B cell (primary cell): ENCODE data around the gene PRRC2B. TPM values are rescaled to one million over a fixed set of nuclear protein-coding genes. Genes with fewer than 3 reads are reported as not detected.

Experiments
- ATAC-seq: fragments of 200-7000 bp; cut with Tn5 transposase; one replicate; pipeline ENCODE4 v1.10.0; 2021; ENCODE audit warnings: low read depth, mild to moderate bottlenecking, moderate number of reproducible peaks, moderate library complexity
- CTCF ChIA-PET: fragments of 350-600 bp; sonication (Branson Sonifier 250); formaldehyde crosslinking; loops from one replicate; lab custom pipeline; 2021; ENCODE audit warnings: antibody characterized with exemption, inconsistent platforms; lab: Charles Lee
- POLR2A ChIA-PET: fragments of 350-600 bp; sonication (Branson Sonifier 250); formaldehyde crosslinking; loops from one replicate; lab custom pipeline; 2021; ENCODE audit warnings: antibody characterized with exemption; lab: Charles Lee
- DNase-seq: peaks from one replicate; pipeline ENCODE4 v3.0.0; 2013
- H2AFZ ChIP-seq: 2 replicates; pipeline ENCODE4 v1.6.1; 2012; ENCODE audit warnings: mild to moderate bottlenecking, low read depth, low read length; ENCODE audit not compliant: insufficient read depth, poor library complexity, severe bottlenecking
- H3K27ac ChIP-seq, 2 donors: 1 replicate in 1 of 2; 2 replicates in 1 of 2; pipeline ENCODE4 v1.5.1; 2012 to 2013; ENCODE audit warnings: low read length in 2 of 2, mild to moderate bottlenecking in 2 of 2, moderate library complexity in 1 of 2
- H3K27me3 ChIP-seq, 4 experiments: fragments of 200-600 bp in 1 of 4; sonication (generic) in 1 of 4; replicated peaks in 1 of 4; 1 replicate in 2 of 4; 2 replicates in 2 of 4; pipeline versions ENCODE4 v1.6.1 to v1.7.0; 2013 to 2016; ENCODE audit warnings: low read length in 3 of 4, mild to moderate bottlenecking in 2 of 4, mixed read lengths in 1 of 4, moderate library complexity in 1 of 4; ENCODE audit not compliant: insufficient read depth in 4 of 4, control insufficient read depth in 3 of 4; ENCODE audit errors: control extremely low read depth in 1 of 4
- H3K36me3 ChIP-seq, 2 experiments: replicated peaks in 1 of 2; 1 replicate in 1 of 2; 2 replicates in 1 of 2; pipeline versions ENCODE4 v1.6.1 to v1.7.1; 2013; ENCODE audit warnings: low read length in 1 of 2; ENCODE audit not compliant: insufficient read depth in 2 of 2, control insufficient read depth in 1 of 2; ENCODE audit errors: control extremely low read depth in 1 of 2, extremely low read depth in 1 of 2
- H3K4me1 ChIP-seq, 2 donors: fragments of 200-600 bp in 1 of 2; sonication (generic) in 1 of 2; 1 replicate in 1 of 2; 2 replicates in 1 of 2; pipeline versions ENCODE4 v1.5.1 to v1.6.1; 2013 to 2017; ENCODE audit warnings: low read length in 2 of 2; ENCODE audit not compliant: control insufficient read depth in 2 of 2, insufficient read depth in 2 of 2
- H3K4me2 ChIP-seq: replicated peaks from 2 replicates; pipeline ENCODE3; 2012; ENCODE audit warnings: mild to moderate bottlenecking, low read depth, low read length; ENCODE audit not compliant: poor library complexity, severe bottlenecking
- H3K4me3 ChIP-seq, 5 experiments: fragments of 200-600 bp in 1 of 5; sonication (generic) in 1 of 5; 1 replicate in 3 of 5; 2 replicates in 2 of 5; pipeline versions ENCODE4 v1.5.1 to v1.7.0; 2011 to 2016; ENCODE audit warnings: low read length in 4 of 5, mild to moderate bottlenecking in 4 of 5, low read depth in 2 of 5, control low read depth in 1 of 5, moderate library complexity in 1 of 5; ENCODE audit not compliant: insufficient read depth in 1 of 5; ENCODE audit errors: control extremely low read depth in 1 of 5, extremely low read depth in 1 of 5
- H3K79me2 ChIP-seq: fragments of 200-600 bp; sonication (generic); one replicate; pipeline ENCODE4 v1.6.0; 2016; ENCODE audit warnings: low read length; ENCODE audit not compliant: control insufficient read depth, insufficient read depth
- H3K9ac ChIP-seq: fragments of 200-600 bp; sonication (generic); 2 replicates; pipeline ENCODE4 v1.6.1; 2017; ENCODE audit warnings: mild to moderate bottlenecking, low read length, moderate library complexity
- H3K9me3 ChIP-seq, 3 donors: one replicate each; pipeline versions ENCODE4 v1.6.1 to v1.7.1; 2013; ENCODE audit warnings: low read length in 2 of 3; ENCODE audit not compliant: control insufficient read depth in 2 of 3, insufficient read depth in 1 of 3; ENCODE audit errors: control extremely low read depth in 1 of 3
- H4K20me1 ChIP-seq: 2 replicates; pipeline ENCODE4 v1.6.0; 2012; ENCODE audit warnings: mild to moderate bottlenecking, low read length; ENCODE audit not compliant: insufficient read depth, control insufficient read depth, poor library complexity, severe bottlenecking
- H3K27ac Mint-ChIP-seq: one replicate; pipeline ENCODE4 v1.8.0; 2021; ENCODE audit warnings: mixed read lengths
- H3K27me3 Mint-ChIP-seq: one replicate; pipeline ENCODE4 v1.8.0; 2021; ENCODE audit warnings: mixed read lengths
- H3K4me1 Mint-ChIP-seq: one replicate; pipeline ENCODE4 v1.8.0; 2021; ENCODE audit warnings: mixed read lengths
- H3K4me3 Mint-ChIP-seq: one replicate; pipeline ENCODE4 v1.8.0; 2021; ENCODE audit warnings: mixed read lengths
- H3K9me3 Mint-ChIP-seq: one replicate; pipeline ENCODE4 v1.8.0; 2022; ENCODE audit warnings: mixed read lengths; ENCODE audit not compliant: insufficient read depth
- EZH2 ChIP-seq: IDR thresholded peaks from 2 replicates; pipeline ENCODE4 v1.6.1; 2012; ENCODE audit warnings: borderline replicate concordance, low read depth, mild to moderate bottlenecking, moderate library complexity, low read length; ENCODE audit not compliant: insufficient read depth, poor library complexity, severe bottlenecking
- WGBS: methylation state at CpG from one replicate; pipeline ENCODE4 v1.1.5; 2013; ENCODE audit warnings: missing lambda C conversion rate; ENCODE audit not compliant: insufficient coverage; 5-methylcytosine and 5-hydroxymethylcytosine counted together
- intact Hi-C: fragments of 100-400 bp; cut with micrococcal nuclease; formaldehyde crosslinking; loops from one replicate; pipeline ENCODE4 v1.10.0; 2022
- polyA plus RNA-seq: library from polyadenylated mRNA; depleted of rRNA; stranded (reverse); fragments of >200 nt; gene quantifications from 2 replicates; pipeline ENCODE4 v1.2.3, GENCODE V29; 2012
- total RNA-seq, 2 donors: library from RNA; stranded (reverse); fragments of 120-200 nt in 1 of 2; gene quantifications; 1 replicate in 1 of 2; 2 replicates in 1 of 2; pipeline versions ENCODE4 v1.2.3 to v1.2.4, GENCODE V29; 2013 to 2022
- TF ChIP-seq, protein P1 (sequence below): fragments of 200-600 bp; IDR thresholded peaks from one replicate; pipeline ENCODE4 v1.8.0; 2022; ENCODE audit warnings: antibody characterized with exemption, mild to moderate bottlenecking

PRRC2B gene
- total and polyA plus RNA-seq, 2 donors (not counting 1 experiment from before 2014, with no cell fraction given): 63.9 to 268 TPM

DNA sequence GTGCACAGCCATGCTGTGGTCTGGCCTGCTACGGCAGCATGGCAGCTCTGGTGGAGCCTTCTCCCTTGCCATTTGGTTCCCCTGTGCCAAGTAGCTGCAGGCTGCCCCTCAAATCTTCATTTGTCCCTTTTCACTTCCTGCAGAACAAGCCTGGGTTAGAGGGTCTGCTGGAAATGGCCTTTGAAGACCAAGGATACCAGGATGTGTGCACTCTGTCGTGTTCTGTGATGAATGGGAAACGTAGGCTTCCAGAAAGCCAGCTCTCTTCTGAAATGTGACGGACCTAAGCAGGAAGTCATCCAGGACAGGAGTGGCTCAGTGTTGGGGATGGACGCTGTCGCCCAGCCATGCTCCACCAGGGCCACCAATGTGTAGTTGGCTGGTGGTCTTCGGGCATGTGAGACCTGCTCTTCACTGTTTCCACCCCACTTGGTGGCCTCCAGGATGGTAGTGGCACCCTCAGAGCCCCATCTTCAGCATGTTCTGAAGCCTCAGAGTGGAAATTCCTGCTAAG, 105.4 kb downstream of the PRRC2B start:
- no peak for DNase-seq
- no peaks in the 10 kb centered on the region for H3K9me3 ChIP-seq
- no peak overlapping the region for H3K4me2 ChIP-seq
- H3K36me3 ChIP-seq: peaks cover 7 to 50% of the 10 kb centered on the region in 2 experiments
- no peak overlapping the region for H3K9ac ChIP-seq
- H2AFZ ChIP-seq: no peak overlapping the region
- CTCF ChIA-PET: no interaction called here
- H3K4me1 ChIP-seq: peaks cover 9 to 20% of the 10 kb centered on the region in 2 donors
- H4K20me1 ChIP-seq: peaks cover 47% of the 10 kb centered on the region
- no peaks in the 10 kb centered on the region for H3K27me3 ChIP-seq
- POLR2A ChIA-PET: no interaction called here
- H3K4me3 Mint-ChIP-seq: no peak overlapping the region
- no peak overlapping the region for H3K4me3 ChIP-seq
- no peak for ATAC-seq
- peak overlapping the region; percentile 15 for H3K27ac Mint-ChIP-seq
- H3K27ac ChIP-seq: no peak overlapping the region
- no peaks in the 10 kb centered on the region for H3K27me3 Mint-ChIP-seq
- H3K79me2 ChIP-seq: peaks cover 22% of the 10 kb centered on the region
- TF ChIP-seq EZH2: no peak
- TF ChIP-seq, protein P1, sequence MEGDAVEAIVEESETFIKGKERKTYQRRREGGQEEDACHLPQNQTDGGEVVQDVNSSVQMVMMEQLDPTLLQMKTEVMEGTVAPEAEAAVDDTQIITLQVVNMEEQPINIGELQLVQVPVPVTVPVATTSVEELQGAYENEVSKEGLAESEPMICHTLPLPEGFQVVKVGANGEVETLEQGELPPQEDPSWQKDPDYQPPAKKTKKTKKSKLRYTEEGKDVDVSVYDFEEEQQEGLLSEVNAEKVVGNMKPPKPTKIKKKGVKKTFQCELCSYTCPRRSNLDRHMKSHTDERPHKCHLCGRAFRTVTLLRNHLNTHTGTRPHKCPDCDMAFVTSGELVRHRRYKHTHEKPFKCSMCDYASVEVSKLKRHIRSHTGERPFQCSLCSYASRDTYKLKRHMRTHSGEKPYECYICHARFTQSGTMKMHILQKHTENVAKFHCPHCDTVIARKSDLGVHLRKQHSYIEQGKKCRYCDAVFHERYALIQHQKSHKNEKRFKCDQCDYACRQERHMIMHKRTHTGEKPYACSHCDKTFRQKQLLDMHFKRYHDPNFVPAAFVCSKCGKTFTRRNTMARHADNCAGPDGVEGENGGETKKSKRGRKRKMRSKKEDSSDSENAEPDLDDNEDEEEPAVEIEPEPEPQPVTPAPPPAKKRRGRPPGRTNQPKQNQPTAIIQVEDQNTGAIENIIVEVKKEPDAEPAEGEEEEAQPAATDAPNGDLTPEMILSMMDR: no peak
- H3K4me1 Mint-ChIP-seq: peaks cover 21% of the 10 kb centered on the region
- intact Hi-C loops: no loop called here
- H3K9me3 Mint-ChIP-seq: no peaks in the 10 kb centered on the region
- 98% methylated on average over 7 of the region's 7 CpGs for WGBS

DNA sequence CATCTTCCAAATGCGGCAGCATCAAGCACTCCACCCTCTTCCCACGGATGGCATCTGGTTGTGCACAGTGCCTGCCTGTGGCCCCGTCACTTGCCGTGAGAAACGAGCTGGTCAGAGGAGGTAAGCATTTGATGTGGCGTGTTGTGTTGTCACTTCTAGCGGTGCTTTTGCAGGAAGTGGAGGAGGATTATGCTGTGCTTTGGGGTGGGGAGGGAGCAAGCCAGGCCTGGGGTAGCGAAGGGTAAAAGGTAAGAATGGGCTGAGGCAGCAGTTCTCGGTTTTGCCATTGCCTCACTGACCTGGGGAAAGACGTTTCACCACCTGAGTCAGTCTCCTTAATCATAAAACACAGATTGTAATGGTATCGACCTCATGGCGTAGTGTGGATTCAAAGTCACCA, 106.5 kb downstream of the PRRC2B start:
- CTCF ChIA-PET: interaction anchor here (1.0 kb wide), 1 partner anchor 81 kb away, joined by 3 read pairs; no protein-coding TSS in a partner anchor
- H3K4me3 Mint-ChIP-seq: peak overlapping the region; percentile 50

More for the DNA sequence above, 106.5 kb downstream of the PRRC2B start:
- POLR2A ChIA-PET: no interaction called here
- ATAC-seq (no peak), DNase-seq (no peak)
- Histone ChIP-seq H3K4me3 (no peak overlapping the region), H2AFZ (no peak overlapping the region), H4K20me1 (peaks cover 36% of the 10 kb centered on the region), H3K27ac (peak overlapping the region in 1 of 2 donors; percentile 12), H3K4me1 (peaks cover 11 to 22% of the 10 kb centered on the region in 2 donors), H3K36me3 (peaks cover 5 to 39% of the 10 kb centered on the region in 2 experiments), H3K79me2 (peaks cover 27% of the 10 kb centered on the region), H3K27me3 (no peaks in the 10 kb centered on the region), H3K4me2 (no peak overlapping the region), H3K9me3 (no peaks in the 10 kb centered on the region), H3K9ac (no peak overlapping the region)
- no peaks in the 10 kb centered on the region for H3K9me3 Mint-ChIP-seq
- 89% methylated on average over 10 of the region's 12 CpGs for WGBS
- peaks cover 24% of the 10 kb centered on the region for H3K4me1 Mint-ChIP-seq
- no peak overlapping the region for H3K27ac Mint-ChIP-seq
- intact Hi-C loops: loop anchor here (5.0 to 10.0 kb wide), 2 partner anchors 127 to 244 kb away; partner anchors contain the start of gene RAPGEF1
- no peaks in the 10 kb centered on the region for H3K27me3 Mint-ChIP-seq
- TF ChIP-seq, protein P1: no peak
- TF ChIP-seq EZH2: no peak
